AG04449 (cell line): Measurements from ENCODE around the gene LRSAM1.

ENCODE experiments used
- CTCF ChIA-PET: fragments of 350-600 bp; formaldehyde crosslinking; extraction: SDS; loops from one replicate; lab custom pipeline; 2021; ENCODE audit warnings: antibody characterized with exemption; lab: Yijun Ruan, JAX
- POLR2A ChIA-PET: fragments of 400-600, 350-600 bp; formaldehyde crosslinking; extraction: SDS; loops from one replicate; lab custom pipeline; 2020; ENCODE audit warnings: antibody characterized with exemption, inconsistent platforms; lab: Yijun Ruan, JAX
- DNase-seq: peaks from one replicate; pipeline ENCODE4 v3.0.0-alpha.2; 2010; ENCODE audit warnings: low read depth, low spot score
- H3K4me3 ChIP-seq: 2 replicates; pipeline ENCODE4 v1.5.1; 2011; ENCODE audit warnings: low read depth, mild to moderate bottlenecking, control low read depth, low read length
- CTCF ChIP-seq: IDR thresholded peaks from one replicate; pipeline ENCODE4 v1.5.1; 2011; ENCODE audit warnings: mild to moderate bottlenecking, moderate library complexity, low read length, control low read depth, inconsistent platforms; ENCODE audit not compliant: insufficient read depth; ENCODE audit errors: missing control alignments

The LRSAM1 gene

GRCh38 chr9:127545196-127546124, 94.2 kb downstream of the LRSAM1 start:
- CTCF ChIA-PET = interaction anchor here (0.6 to 1.3 kb wide), 4 partner anchors 13 to 42 kb away, joined by 3 to 5 read pairs (median 3); no protein-coding TSS in a partner anchor

GRCh38 chr9:127546125-127546832, 95.0 kb downstream of the LRSAM1 start:
- no peak overlapping the region for H3K4me3 ChIP-seq
- no peak for DNase-seq
- CTCF ChIA-PET = interaction anchor here (1.3 to 1.5 kb wide), 2 partner anchors 20 to 21 kb away, joined by 5 read pairs; no protein-coding TSS in a partner anchor
- POLR2A ChIA-PET = interaction anchor here (1.4 to 2.0 kb wide), 2 partner anchors 12 to 15 kb away, joined by 5 to 7 read pairs; no protein-coding TSS in a partner anchor
- no peak for TF ChIP-seq CTCF

More at GRCh38 chr9:127545196-127546124, 94.2 kb downstream of the LRSAM1 start:
- TF ChIP-seq CTCF = no peak
- POLR2A ChIA-PET = interaction anchor here (1.4 to 2.0 kb wide), 2 partner anchors 13 to 16 kb away, joined by 5 to 7 read pairs; no protein-coding TSS in a partner anchor
- no peak overlapping the region for H3K4me3 ChIP-seq
- no peak for DNase-seq

- H3K4me3 ChIP-seq = no peak overlapping the region
- no peak for DNase-seq
- ChIA-PET CTCF (interaction anchor here (0.9 to 1.4 kb wide), 2 partner anchors 9 to 11 kb away, joined by 3 to 4 read pairs; no protein-coding TSS in a partner anchor), POLR2A (no interaction called here)
- no peak for TF ChIP-seq CTCF
Observed at GRCh38 chr9:127548352-127548881, 97.1 kb downstream of the LRSAM1 start.

- CTCF ChIA-PET = no interaction called here
- POLR2A ChIA-PET = no interaction called here
- no peak for TF ChIP-seq CTCF
- H3K4me3 ChIP-seq = no peak overlapping the region
- no peak for DNase-seq
Observed at GRCh38 chr9:127549218-127549617, 97.9 kb downstream of the LRSAM1 start.

- POLR2A ChIA-PET = no interaction called here
- DNase-seq = no peak
- CTCF ChIA-PET = interaction anchor here (1.2 kb wide), 1 partner anchor 10 kb away, joined by 5 read pairs; no protein-coding TSS in a partner anchor
- TF ChIP-seq CTCF = no peak
- H3K4me3 ChIP-seq = no peak overlapping the region
Observed at GRCh38 chr9:127549751-127550150, 98.4 kb downstream of the LRSAM1 start.
